NCI-H226 (cell line): ENCODE measurements around the gene ZNF236.
"Not testable (repeated sequence)": the region's sequence is repeated elsewhere in the genome, so short reads cannot be mapped to it uniquely, and the experiment has no call there.

Source experiments
- DNase-seq: peaks from one replicate; pipeline ENCODE4 v3.0.0-alpha.2; 2015

The ZNF236 gene

DNA sequence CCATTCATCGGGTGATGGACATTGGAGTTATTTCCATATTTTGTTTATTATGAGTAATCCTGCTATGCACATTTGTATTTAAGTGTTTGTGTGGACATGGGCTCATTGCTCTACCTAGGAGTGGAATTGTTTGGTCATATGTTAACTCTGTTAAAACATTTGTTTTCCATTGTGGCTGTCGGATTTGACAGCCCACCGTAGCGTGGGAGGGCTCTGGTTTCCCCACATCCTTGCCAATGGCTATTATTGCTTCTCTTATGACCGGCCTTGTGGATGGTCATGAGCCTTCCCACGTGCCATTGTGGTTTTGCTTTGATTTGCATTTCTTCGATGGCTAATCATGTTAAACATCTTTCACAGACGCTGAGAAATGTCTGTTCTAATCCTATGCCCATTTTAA, 92.0 kb downstream of the ZNF236 start:
- no peak for DNase-seq

DNA sequence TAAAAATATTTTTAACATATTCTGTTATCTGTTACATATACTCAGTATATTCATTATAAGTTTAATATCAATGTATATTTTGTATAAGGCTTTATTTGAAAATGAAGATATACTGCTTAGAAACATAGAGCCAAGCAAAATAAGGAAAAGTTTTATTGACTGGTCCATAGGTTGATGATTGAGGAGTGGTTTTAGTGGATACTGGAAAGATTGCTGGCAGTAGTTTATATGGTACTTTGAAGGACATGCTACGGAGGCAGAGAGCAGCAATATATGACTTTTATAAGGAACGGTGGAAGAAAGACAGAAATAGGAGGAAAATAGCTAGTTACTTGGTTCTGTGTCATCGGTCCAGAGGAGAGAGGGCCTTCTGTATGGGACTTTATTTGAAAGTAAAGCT, 92.4 kb downstream of the ZNF236 start:
- DNase-seq, result no peak

DNA sequence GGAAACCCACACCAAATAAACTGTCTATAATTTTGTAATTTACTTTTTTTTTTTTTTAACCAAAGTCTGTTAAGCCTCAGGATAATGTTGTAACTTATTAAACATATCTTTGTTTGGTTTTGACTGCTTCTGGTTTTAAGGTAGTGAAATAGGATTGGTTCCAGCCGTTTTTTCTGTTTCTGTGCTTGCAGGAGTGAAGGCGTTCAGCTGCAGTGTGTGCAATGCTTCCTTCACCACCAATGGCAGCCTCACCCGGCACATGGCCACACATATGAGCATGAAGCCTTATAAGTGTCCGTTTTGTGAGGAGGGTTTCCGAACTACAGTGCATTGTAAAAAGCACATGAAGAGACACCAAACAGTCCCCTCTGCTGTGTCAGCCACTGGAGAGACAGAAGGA, 93.1 kb downstream of the ZNF236 start:
- DNase-seq, result no peak

DNA sequence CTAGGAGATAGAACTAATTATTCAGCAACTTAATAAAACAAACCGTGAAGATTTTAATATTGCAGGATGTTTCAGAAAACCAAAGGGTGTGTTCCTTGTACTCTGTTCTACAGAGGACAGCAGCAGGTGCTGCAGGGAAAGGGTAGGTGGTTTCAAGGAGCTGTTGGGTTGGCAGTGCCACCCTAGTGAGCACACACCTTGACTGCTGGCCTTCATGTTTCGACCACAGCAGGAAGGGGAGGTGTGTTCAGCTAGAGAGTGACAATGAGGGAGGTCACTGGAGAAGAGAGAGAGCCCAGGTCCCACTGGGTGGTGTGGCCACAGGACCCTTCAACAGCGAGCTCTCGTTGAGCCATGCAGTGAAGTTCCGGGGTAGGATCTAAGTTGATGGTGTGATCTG, 98.6 kb downstream of the ZNF236 start:
- DNase-seq, result no peak

DNA sequence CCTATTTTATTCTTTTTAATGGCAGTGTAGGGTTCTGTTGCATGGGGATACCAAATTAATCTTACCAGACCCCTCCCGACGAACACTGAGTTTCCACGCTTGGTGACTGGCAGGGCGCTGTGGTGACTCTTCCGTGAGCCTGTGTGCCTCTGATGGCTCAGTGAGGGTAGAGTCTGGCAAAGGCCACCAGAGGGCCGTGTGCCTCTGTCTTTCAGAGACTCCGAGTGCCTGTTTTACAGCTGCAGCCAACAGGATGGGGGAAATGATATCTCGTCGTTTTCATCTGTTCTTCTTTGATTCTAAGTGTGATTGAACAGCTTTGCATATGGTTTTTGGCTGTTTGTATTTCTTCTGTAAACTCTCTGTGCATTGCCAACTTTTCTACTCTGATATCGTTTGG, 99.8 kb downstream of the ZNF236 start:
- DNase-seq, result no peak

DNA sequence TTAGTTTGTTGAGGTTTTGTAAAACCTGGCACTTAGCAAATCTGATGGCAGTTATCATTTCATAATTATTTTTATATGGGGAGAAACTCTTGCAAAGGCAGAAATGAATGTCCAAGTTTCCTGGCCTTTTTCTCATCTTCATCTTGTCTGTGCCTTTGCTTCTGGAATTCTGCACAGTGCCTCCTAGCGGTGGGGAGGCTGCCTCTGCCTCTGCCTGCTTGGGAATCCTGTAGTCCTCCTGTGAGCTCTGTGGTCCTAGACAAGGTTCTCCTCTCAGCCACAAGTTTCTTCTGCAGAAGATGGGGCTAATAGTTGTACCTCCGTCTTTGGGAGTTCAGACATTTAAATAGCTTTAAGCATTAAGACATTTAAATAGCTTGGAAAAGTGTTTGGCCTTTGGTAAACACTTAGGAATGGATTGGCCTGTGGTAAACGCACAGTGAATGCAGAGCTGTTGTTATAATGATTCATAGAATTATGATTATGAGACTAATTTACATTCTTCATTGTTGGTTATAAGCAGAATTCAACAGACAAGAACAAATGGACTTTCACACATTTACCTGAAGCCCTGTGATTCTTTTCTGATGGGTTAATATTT, 101.2 kb downstream of the ZNF236 start:
- peak; percentile 3 for DNase-seq

DNA sequence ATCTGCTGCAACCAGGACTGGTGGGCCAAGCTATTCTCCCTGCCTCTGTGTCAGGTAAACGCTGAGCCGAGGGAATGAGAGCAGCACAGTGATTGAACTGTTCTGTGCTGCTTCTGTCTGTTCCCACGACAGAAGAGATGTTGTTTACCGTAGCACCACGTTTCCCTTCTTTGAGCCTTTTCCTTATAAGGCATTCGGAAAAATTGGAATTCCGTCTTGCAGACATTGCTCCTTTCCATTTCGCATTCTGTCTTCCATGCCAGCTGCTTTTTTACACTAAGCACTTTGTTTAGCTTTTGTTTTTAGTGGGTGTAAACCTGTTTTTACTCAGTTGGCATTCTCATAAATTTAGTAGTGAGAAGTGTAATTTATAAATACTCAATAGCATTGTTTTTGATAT, 103.1 kb downstream of the ZNF236 start:
- DNase-seq, result no peak

DNA sequence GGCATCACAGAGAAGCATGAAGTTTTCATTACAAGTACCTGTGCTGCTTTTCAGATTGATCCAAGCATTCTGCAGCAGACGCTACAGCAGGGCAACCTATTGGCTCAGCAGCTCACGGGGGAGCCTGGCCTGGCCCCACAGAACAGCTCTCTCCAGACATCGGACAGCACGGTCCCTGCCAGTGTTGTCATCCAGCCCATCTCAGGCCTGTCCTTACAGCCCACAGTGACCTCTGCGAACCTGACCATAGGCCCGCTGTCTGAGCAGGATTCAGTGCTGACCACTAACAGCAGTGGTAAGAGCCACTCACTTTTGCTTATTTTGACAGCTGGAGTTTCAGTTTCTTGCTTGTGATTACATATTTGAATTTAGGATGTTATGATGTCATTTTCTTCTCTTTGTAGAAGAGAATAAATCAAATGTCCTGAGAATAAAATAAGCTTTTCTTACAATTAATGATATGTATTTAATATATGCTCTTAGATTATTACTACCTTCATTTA, 104.9 kb downstream of the ZNF236 start:
- no peak for DNase-seq

DNA sequence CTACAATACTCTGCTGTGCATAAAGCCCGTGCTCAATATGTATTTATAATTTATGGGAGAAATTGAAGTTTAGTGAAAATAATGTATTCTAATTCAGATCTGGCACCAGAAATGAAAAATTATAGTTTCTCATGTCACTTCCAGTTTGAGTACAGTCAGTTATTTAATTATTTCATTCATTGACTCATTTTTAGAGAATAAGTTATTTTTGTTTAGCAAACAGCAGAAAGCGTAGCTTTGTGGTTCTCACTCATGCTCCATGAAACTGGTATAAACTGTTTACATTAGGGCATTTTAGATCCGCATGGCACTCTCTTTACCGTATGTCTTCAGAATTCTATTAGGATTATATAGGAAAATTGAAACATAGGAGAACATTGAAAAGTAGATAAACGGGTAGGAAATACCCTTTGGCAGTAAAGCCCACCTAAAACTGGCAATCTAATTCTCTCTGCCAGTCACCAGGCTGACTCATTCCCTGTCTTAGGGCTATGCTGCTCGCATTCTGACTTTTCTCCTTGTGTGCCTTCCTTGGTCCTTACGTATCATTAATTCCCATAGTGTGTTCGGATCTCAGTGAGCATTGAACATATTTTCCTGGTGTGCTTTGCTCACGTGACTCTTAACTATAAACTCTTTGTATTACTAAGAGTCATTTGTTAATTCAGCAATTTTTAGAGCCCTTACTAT, 106.0 kb downstream of the ZNF236 start:
- no peak for DNase-seq

DNA sequence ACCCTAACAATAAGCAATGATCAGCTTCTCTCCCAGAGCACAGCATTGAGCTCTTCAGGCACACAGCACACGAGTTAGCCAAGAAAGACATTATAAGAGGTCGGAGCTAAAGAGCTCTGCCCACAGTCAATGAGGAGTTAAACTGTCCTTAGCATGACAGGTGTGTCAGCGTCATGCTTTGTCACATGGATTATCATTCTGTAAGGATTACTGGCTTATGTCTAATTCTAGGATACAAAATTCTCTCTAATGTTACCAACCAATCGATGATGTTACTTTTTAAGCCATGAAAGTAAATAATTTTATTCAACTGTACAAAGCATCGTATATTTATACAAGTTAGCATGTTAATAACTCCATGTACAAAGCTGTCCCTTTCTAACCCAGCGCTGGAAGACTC, 108.8 kb downstream of the ZNF236 start:
- DNase-seq, result no peak

DNA sequence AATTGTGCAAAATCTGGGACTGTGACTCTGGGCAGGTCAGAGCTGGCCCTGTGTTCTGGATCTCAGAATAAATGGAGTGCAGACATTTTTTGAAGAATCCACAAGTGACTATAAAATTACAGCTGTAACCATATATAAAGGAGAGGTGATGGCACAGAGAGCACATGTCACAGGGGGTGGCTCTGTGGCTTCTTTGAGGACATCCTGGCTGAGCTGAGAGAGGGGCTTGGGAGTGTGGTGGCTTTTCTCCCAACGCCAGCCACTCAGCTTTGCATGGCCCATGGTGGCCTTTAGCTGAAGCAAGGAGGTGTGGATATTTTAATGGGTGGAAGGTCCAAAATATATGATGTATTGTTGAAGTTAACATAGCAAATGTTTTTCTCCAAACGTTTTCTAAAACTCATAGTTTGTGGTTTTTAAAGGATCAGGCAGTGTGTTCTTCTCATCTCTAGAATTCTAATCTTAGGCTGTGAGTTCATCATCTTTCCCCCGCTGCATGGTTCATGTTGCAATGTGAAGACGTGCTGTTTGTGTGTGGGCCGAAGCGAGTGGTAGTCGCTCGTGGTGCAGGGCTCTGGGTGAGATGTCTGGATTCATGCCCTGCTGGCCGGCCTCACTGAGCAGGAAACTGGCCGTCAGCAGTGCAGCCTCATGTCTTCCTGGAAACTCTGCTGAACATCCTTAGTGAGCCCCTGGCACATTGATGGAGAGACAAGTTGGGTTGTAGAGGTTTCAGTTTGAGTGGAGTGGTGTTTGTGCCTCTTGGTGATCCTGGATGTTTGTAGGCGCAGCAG, 109.9 kb downstream of the ZNF236 start:
- DNase-seq, result no peak

DNA sequence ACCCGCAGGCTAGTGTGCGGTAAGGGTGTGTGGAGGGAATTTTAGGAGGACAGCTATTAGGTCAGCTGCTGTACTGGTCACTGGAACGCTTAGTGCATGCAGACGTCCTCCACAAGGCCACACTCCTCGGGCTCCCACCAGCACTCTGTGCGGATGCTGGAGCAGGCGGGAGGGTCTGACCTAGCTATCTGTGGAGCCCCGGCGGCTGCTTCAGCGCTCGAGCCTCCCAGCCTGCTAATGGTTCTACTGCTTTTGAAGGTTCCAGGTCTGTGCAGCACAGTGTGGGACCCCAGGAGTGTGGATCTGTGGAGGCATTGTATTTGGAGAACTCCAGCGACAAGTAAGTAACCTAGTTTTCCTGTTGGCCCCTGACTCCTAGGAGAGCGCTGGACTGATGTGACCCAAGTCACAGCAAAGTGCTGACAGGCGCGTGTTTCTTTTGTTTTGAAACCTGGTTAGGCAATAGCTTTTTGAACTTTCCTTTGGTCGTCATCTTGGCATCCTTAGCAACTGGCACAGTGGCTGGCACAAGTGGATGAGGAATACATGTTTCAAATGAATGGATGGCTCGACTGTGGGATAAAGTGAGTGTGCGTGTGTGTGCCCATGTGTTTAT, 113.5 kb downstream of the ZNF236 start:
- DNase-seq, result no peak

DNA sequence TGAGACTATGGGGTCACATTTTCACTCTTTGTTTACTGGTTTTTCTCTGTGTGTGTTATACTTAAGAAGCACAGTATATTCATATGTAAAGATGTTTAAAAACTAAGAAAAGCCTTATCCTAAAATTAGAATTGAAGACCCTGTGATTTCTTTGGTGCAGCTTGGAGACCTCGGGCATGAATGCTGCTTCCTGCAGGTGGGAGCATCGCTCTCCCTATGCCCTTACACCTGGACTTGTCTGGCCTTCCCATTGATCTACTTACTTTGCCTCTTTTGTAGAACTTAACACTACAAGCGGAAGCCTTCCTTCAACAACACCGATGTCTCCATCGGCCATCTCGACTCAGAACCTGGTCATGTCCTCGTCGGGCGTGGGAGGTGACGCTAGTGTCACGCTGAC, 114.5 kb downstream of the ZNF236 start:
- no peak for DNase-seq

DNA sequence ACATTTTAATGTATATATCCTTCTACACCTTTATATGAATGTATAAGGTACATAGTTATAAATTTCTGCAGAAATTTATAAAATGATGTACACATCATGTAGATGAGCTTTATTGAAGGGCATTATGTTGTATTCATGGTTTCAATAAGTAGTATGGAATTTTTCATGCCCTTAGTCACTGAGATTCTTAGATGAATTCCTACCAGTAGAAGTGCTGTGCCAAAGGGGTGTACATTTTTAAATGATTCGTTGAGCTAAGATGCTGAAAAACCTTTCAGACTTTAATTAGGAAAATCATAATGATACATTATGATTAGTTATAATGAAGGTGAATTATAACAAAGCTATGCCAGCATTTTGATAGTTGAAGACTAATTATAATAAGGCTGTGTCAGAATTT, 115.2 kb downstream of the ZNF236 start:
- DNase-seq, result no peak

DNA sequence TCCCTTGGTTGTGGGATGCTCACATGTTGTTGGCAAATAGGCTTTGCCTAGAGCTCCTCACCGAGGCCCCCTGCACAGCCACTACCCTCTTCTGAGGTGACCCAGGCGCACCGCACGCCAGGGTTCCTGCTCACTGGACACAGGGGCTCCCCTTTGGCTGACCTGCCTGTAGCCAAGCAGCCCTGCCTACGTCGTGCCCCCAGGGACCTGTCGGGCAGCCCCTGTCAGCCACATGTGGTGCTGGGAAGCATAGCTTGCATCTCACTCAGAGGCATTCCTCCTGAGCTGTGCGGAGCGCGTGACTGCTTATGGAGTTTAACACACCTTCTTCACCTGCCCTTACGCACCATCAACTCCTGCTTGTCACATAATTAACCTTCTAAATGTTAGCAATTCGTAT, 116.3 kb downstream of the ZNF236 start:
- DNase-seq, result no peak

DNA sequence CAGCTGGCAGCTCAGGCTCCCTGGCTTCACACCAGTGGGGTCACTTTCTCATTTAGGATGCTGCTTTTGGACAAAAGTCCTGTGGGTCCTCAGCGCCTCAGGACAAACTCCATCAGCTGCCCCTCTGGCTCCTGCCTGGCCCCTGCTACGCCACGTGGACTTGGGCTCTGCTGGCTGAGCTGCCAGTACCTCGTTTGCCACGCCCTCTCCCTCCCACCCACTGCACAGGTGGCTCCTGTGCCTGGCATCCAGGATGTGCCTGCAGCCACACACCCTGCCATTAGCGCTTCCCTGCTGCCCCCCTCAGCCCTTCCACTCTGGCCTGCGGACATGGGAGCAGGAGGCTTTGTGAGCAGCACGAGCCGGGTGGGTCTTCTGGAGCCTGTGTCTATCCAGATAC, 118.9 kb downstream of the ZNF236 start:
- no peak for DNase-seq

DNA sequence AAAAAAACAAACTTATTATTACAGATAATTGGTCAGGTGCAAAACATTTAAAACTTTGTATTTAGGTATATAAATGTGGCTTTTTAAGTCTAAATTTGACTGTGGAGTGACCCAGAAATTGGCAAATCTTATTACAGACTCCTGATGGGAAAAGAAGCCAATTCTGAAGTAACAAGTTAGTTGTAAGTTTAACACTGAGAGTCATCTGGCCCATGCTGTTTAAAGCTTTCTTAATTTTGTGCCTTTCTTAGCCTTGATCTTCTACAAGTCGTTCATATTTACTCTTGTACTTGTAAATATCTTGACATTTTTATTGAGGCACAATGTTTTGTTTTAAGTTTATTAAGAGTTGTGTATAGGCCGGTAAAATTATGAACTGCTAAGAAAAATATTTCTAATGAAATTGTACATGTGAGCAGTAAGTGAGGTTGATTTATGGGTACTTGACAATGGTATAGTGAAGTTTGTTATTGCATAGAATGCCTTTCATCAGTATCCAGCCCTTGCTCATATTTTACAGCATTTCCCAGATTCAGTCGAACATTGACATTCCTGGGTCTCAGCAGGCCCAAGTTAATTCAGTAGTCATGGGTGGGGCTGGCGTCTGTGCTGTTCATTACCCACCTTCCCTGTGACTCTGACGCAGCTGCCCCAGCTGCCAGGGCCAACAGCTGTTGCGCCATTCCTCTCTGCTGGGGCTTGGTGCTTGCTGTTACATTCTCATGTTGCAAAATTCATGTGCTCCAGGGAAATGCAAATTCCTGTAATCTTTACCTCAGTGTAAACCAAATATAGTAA, 121.4 kb downstream of the ZNF236 start:
- DNase-seq, result no peak

DNA sequence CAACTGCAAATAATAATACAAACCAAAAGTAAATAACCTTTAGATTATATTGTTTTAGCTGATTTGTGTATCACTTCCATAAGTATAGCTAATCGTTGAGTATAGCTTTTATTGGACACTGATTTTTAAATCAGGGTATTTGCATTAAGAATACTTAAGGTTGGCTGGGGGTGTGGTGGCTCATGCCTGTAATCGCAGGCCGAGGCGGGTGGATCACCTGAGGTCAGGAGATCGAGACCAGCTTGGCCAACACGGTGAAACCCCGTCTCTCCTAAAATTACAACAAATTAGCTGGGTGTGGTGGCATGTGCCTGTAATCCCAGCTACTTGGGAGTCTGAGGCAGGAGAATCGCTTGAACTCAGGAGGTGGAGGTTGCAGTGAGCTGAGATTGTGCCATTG, 122.0 kb downstream of the ZNF236 start:
- DNase-seq, result not testable (repeated sequence)

DNA sequence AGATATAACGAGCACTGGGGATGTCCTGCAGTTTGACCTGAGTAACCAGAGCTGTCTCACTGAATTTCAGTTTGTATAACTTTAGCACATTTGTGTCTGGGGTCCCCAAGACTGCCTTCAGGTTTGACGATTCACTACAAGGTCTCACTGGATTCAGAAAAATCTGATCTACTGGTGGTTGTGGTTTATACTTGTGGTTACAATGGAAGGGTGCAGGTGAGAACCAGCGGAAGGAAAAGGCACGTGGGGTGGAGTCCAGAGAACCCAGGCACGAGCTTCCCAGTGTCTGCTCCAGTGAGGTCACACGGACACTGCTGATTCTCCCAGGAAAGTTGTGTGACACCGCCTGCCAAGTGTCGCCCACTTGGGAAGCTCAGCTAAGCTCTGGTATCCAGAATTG, 126.0 kb downstream of the ZNF236 start:
- DNase-seq, result no peak

DNA sequence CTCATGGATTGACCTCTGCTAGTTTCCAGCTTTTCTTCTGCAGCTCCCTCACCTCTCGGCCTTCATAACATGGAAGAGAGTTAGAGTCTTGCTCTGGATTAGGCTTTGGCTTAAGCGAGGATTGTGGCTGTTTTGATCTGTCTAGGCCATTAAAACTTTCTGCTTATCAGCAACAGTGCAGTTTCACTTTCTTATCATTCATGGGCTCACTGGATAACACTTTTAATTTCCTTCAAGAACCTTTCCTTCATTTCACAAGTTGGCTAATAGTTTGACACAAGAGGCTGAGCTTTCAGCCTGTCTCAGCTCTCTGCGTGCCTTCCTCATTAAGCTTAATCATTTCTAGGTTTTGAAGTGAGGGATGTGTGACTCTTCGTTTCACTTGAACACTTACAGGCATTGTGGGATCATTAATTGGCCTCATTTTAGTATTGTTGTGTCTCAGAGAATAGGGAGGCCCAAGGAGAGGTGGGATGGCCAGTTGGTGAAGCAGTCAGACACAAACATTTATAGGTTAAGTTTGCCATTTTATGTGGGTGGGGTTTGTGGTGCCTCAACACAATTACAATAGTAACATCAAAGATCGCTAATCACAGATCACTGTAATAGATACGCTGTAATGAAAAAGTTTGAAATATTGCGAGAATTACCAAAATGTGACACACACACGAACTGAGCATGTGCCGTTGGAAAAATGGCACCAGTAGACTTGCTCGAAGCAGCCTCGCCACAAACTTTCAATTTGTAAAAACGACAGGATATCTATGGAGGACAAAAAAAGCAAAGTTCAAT, 129.3 kb downstream of the ZNF236 start:
- no peak for DNase-seq

DNA sequence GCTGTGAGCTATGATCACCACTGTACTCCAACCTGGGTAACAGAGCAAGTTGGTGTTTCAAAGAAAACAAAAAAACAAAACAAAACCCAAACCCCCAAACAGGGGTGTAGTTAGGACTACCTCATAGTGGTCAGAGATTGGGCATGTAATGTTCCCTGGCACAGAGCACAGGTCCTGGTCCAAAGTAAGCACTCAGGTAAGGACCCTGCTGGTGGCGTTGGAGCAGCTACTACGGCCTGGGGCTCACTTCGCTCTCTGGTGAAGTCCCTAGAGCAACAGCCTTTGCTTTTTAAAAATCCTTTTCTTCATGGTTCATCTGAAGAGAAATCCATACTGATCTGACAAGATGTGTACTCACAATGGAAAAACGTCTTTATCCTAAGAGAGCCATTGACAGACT, 130.4 kb downstream of the ZNF236 start:
- DNase-seq, result no peak

DNA sequence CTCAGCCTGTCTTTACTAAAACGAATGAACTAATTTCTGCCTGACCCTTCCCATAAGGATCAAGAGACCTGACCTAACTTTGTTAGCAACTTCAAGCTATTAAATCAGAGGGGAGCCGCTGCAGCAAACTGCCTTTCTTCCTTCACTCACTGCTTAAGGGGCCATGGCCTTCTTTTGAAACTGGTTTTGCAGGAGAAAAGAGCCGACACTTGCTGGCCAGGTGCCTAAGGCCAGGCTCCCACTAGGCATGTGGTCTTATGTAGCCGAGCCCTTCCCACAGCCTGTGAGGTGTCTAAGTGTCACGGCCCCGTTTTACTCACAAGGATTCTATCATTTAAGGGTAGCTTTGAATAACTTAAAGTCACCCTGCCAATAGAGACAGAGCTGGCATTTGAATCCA, 130.8 kb downstream of the ZNF236 start:
- DNase-seq, result no peak
